GM12864 (cell line): Measurements from ENCODE around the gene URB1.

Experiments
- DNase-seq: peaks from one replicate; pipeline ENCODE4 v3.0.0-alpha.2; 2011; ENCODE audit warnings: low read depth
- H3K4me3 ChIP-seq: 2 replicates; pipeline ENCODE4 v1.5.1; 2011; ENCODE audit warnings: mild to moderate bottlenecking, low read depth, low read length, control low read depth
- CTCF ChIP-seq: IDR thresholded peaks from 2 replicates; pipeline ENCODE4 v1.5.1; 2011; ENCODE audit warnings: low read depth, mild to moderate bottlenecking, moderate library complexity, low read length, control low read depth, inconsistent platforms; ENCODE audit errors: missing control alignments

The URB1 gene

DNA sequence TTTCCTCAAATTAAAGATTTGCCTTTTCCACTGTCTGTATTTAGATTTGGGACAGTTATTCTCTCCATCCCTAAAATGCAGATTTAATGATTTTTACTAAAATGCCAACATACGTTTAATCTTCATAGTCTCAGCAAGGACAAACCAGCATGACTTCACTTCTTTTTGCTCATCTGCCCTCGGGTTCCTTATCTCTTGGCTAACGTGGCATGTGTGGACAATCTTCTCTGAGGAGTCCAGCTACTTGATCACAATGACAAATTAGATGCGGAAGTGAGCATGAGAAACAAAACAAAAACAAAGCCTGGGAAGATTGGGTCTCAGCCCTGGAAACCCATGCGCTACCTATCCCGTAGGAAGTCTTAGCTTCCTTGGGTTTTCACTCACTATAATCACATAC is 93.1 kb downstream of the URB1 start:
- no peak overlapping the region for H3K4me3 ChIP-seq
- no peak for TF ChIP-seq CTCF
- DNase-seq: no peak

GRCh38 chr21:32298658-32299081 is 94.1 kb downstream of the URB1 start, which contains the start of gene MRAP:
Gene MRAP, plus strand, starts transcription at chr21:32298855. Its CDS starts 117 bp downstream, at chr21:32298972.
- no peak for DNase-seq
- TF ChIP-seq CTCF: no peak
- H3K4me3 ChIP-seq: no peak within 1 kb of the TSS

DNA sequence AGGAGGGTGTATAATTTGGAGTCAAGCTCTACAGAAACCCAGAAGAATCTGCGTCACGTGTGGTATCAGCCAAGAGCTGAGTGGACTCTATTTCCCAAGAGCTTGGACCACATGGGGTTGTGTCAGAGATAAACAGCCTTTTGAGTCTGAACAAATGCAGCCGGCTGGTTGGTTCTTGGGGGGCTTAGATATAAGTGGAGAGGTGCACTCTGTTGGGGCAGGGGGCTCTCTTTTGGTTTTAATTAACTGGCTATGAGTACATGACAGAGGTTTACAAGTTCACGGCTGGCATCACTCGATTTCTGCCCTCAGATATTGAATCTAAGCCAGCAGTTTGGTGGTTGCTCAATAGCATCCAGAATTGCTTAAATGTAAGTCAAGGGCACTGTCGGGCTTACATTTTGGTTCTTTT is 94.7 kb downstream of the URB1 start:
- DNase-seq: no peak
- TF ChIP-seq CTCF: no peak
- H3K4me3 ChIP-seq: no peak overlapping the region

- TF ChIP-seq CTCF: no peak
- H3K4me3 ChIP-seq: no peak overlapping the region
- DNase-seq: no peak
Measured at GRCh38 chr21:32297449-32297848, 95.4 kb downstream of the URB1 start.

GRCh38 chr21:32285476-32285875 is 107.3 kb downstream of the URB1 start:
- no peak for DNase-seq
- H3K4me3 ChIP-seq: no peak overlapping the region

DNA sequence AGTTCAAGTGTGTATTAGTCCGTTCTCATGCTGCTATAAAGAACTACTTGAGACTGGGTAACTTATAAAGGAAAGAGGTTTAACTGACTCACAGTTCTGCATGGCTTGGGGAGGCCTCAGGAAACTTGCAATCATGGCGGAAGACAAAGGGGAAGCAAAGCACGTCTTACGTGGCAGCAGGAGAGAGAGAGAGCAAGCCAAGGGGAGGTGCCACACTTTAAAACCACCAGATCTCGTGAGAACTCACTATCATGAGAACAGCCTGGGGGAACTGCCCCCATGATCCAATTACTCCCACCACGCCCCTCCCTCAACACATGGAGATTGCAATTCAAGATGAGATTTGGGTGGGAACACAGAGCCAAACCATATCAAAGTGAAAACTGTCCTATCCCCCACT is 109.8 kb downstream of the URB1 start:
- no peak for TF ChIP-seq CTCF
- no peak for DNase-seq
- H3K4me3 ChIP-seq: no peak overlapping the region

More at GRCh38 chr21:32285476-32285875, 107.3 kb downstream of the URB1 start:
- TF ChIP-seq CTCF: no peak

- no peak for DNase-seq
- no peak for TF ChIP-seq CTCF
- H3K4me3 ChIP-seq: no peak overlapping the region
Measured at GRCh38 chr21:32281531-32281930, 111.3 kb downstream of the URB1 start.
